HG02610 (cell line): ENCODE results near the gene TRIP4.

ENCODE experiments used
- ATAC-seq: cut with Tn5 transposase; IDR thresholded peaks from one replicate; pipeline ENCODE4 v1.9.1; 2021; ENCODE audit warnings: mild to moderate bottlenecking, moderate library complexity; ENCODE audit not compliant: unreplicated experiment

Gene TRIP4

GRCh38 chr15:64443747-64444621, 56.3 kb downstream of the TRIP4 start:
- ATAC-seq = peak; percentile 66

- no peak for ATAC-seq
Measured at GRCh38 chr15:64444836-64445235, 57.2 kb downstream of the TRIP4 start.

GRCh38 chr15:64447536-64448315, 60.1 kb downstream of the TRIP4 start:
- ATAC-seq = no peak

GRCh38 chr15:64452988-64453688, 65.5 kb downstream of the TRIP4 start:
- ATAC-seq = no peak

- no peak for ATAC-seq
Measured at GRCh38 chr15:64453689-64454037, 66.0 kb downstream of the TRIP4 start.

- no peak for ATAC-seq
Measured at GRCh38 chr15:64454282-64454681, 66.6 kb downstream of the TRIP4 start.

- no peak for ATAC-seq
Measured at GRCh38 chr15:64455961-64456371, 68.3 kb downstream of the TRIP4 start.

- no peak for ATAC-seq
Measured at GRCh38 chr15:64456634-64457108, 69.0 kb downstream of the TRIP4 start.

- no peak for ATAC-seq
Measured at GRCh38 chr15:64459066-64459781, 71.6 kb downstream of the TRIP4 start.

- no peak for ATAC-seq
Measured at GRCh38 chr15:64460206-64460723, 72.6 kb downstream of the TRIP4 start, which contains the start of gene ZNF609. TSS of gene ZNF609 (plus strand) at chr15:64460578. CDS start at chr15:64499420, 38,842 bp downstream.

- ATAC-seq = peak; percentile 49
Measured at GRCh38 chr15:64460724-64461720, 73.4 kb downstream of the TRIP4 start.

- ATAC-seq = peak; percentile 13
Measured at GRCh38 chr15:64461721-64462162, 74.1 kb downstream of the TRIP4 start.

- ATAC-seq = no peak
Measured at GRCh38 chr15:64462492-64462891, 74.9 kb downstream of the TRIP4 start.

- no peak for ATAC-seq
Measured at GRCh38 chr15:64464276-64465005, 76.8 kb downstream of the TRIP4 start.

- no peak for ATAC-seq
Measured at GRCh38 chr15:64466408-64467141, 78.9 kb downstream of the TRIP4 start.

- ATAC-seq = no peak
Measured at GRCh38 chr15:64472161-64472560, 84.5 kb downstream of the TRIP4 start.

- ATAC-seq = no peak
Measured at GRCh38 chr15:64474846-64475245, 87.2 kb downstream of the TRIP4 start.

GRCh38 chr15:64476550-64476949, 88.9 kb downstream of the TRIP4 start:
- no peak for ATAC-seq
